Esophagus squamous epithelium (tissue), 4 donors: Measurements from ENCODE around the gene TMEM120B.

Experiments used
- POLR2A ChIP-seq, 4 donors: fragments of 450-650 bp; IDR thresholded peaks; one replicate each; pipeline ENCODE4 v1.6.1; 2017; ENCODE audit warnings: antibody characterized with exemption in 4 of 4, mild to moderate bottlenecking in 4 of 4, moderate library complexity in 3 of 4
- TF ChIP-seq, protein P1 (sequence below), 6 experiments: fragments of 450-650 bp in 4 of 6; fragments of 200-600 bp in 2 of 6; sonication (generic) in 2 of 6; IDR thresholded peaks; one replicate each; pipeline ENCODE4 v1.5.1; 2016 to 2019; ENCODE audit warnings: antibody characterized with exemption in 6 of 6, mild to moderate bottlenecking in 4 of 6, moderate library complexity in 4 of 6

GRCh38 chr12:121766290-121767039 lies 53.9 kb downstream of the TMEM120B start:
- TF ChIP-seq, protein P1, sequence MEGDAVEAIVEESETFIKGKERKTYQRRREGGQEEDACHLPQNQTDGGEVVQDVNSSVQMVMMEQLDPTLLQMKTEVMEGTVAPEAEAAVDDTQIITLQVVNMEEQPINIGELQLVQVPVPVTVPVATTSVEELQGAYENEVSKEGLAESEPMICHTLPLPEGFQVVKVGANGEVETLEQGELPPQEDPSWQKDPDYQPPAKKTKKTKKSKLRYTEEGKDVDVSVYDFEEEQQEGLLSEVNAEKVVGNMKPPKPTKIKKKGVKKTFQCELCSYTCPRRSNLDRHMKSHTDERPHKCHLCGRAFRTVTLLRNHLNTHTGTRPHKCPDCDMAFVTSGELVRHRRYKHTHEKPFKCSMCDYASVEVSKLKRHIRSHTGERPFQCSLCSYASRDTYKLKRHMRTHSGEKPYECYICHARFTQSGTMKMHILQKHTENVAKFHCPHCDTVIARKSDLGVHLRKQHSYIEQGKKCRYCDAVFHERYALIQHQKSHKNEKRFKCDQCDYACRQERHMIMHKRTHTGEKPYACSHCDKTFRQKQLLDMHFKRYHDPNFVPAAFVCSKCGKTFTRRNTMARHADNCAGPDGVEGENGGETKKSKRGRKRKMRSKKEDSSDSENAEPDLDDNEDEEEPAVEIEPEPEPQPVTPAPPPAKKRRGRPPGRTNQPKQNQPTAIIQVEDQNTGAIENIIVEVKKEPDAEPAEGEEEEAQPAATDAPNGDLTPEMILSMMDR (IDR thresholded peaks at IDR 0.05): no peak
- TF ChIP-seq POLR2A (IDR thresholded peaks at IDR 0.05): no peak
